ENCODE data around the gene KLF18.
"Not testable (repeated sequence)": the region's sequence is repeated elsewhere in the genome, so short reads cannot be mapped to it uniquely, and the experiment has no call there.

The KLF18 gene

GRCh38 chr1:44119525-44119924 lies 21.9 kb downstream of the KLF18 start:
- DNase-seq: no peak

- no peak for DNase-seq
These were observed 22.7 kb downstream of the KLF18 start, which contains the start of gene KLF17 for GRCh38 chr1:44118682-44119081. Gene KLF17, plus strand, starts transcription at chr1:44118821. Its CDS starts 87 bp downstream, at chr1:44118908.

GRCh38 chr1:44117272-44117671 lies 24.2 kb downstream of the KLF18 start:
- DNase-seq: not testable (repeated sequence)

- DNase-seq: no peak
These were observed 27.3 kb downstream of the KLF18 start for GRCh38 chr1:44114098-44114497.

- DNase-seq: no peak
These were observed 28.3 kb downstream of the KLF18 start for GRCh38 chr1:44113095-44113609.

- DNase-seq: no peak
These were observed 28.9 kb downstream of the KLF18 start for GRCh38 chr1:44112486-44112885.

GRCh38 chr1:44111861-44112260 lies 29.6 kb downstream of the KLF18 start:
- DNase-seq: no peak

GRCh38 chr1:44110916-44111315 lies 30.5 kb downstream of the KLF18 start:
- no peak for DNase-seq

- no peak for DNase-seq
These were observed 32.5 kb downstream of the KLF18 start for GRCh38 chr1:44108971-44109370.

GRCh38 chr1:44108241-44108640 lies 33.2 kb downstream of the KLF18 start:
- DNase-seq: peak; percentile 56

- no peak for DNase-seq
These were observed 35.6 kb downstream of the KLF18 start for GRCh38 chr1:44105810-44106209.

GRCh38 chr1:44103270-44104131 lies 37.9 kb downstream of the KLF18 start:
- no peak for DNase-seq

- no peak for DNase-seq
These were observed 40.1 kb downstream of the KLF18 start for GRCh38 chr1:44101328-44101727.

GRCh38 chr1:44100183-44100868 lies 41.1 kb downstream of the KLF18 start:
- DNase-seq: no peak

- DNase-seq: no peak
These were observed 47.4 kb downstream of the KLF18 start for GRCh38 chr1:44094047-44094446.

- DNase-seq: no peak
These were observed 50.8 kb downstream of the KLF18 start for GRCh38 chr1:44090429-44091252.

- DNase-seq: no peak
These were observed 51.9 kb downstream of the KLF18 start for GRCh38 chr1:44089371-44090048.

Data from kidney glomerular epithelial cell (primary cell).